Colonic mucosa (tissue), 4 donors: Measurements from ENCODE around the gene ANXA1. TPM values are rescaled to one million over a fixed set of nuclear protein-coding genes. Genes with fewer than 3 reads are reported as not detected.

ENCODE experiments used
- DNase-seq: peaks from one replicate; pipeline ENCODE4 v3.0.0-alpha.2; 2020
- H3K27ac ChIP-seq: fragments of 200-600 bp; one replicate; pipeline ENCODE4 v1.8.0; 2021
- H3K27me3 ChIP-seq: fragments of 200-600 bp; one replicate; pipeline ENCODE4 v1.8.0; 2021
- H3K36me3 ChIP-seq: fragments of 200-600 bp; one replicate; pipeline ENCODE4 v1.8.0; 2021
- H3K4me1 ChIP-seq: fragments of 200-600 bp; one replicate; pipeline ENCODE4 v1.8.0; 2021; ENCODE audit warnings: mild to moderate bottlenecking
- H3K4me3 ChIP-seq: fragments of 200-600 bp; one replicate; pipeline ENCODE4 v1.8.0; 2021
- H3K9ac ChIP-seq, 2 donors: one replicate each; pipeline ENCODE4 v1.7.0; 2013; ENCODE audit warnings: control low read depth in 2 of 2, low read depth in 2 of 2, low read length in 2 of 2
- H3K9me3 ChIP-seq: fragments of 200-600 bp; one replicate; pipeline ENCODE4 v1.8.0; 2021
- intact Hi-C: fragments of 100-400 bp; cut with DNase I; formaldehyde crosslinking; loops from one replicate; pipeline ENCODE4 v1.14.1; 2022
- total RNA-seq, 2 donors: library from RNA; stranded (reverse); fragmentation: NEBNext Ultra II Directional in 1 of 2; extraction: Animal tissue kit (Norgen Biotek cat#: 25700) in 1 of 2; gene quantifications; one replicate each; pipeline ENCODE4 v1.2.1, GENCODE V29; 2021
- TF ChIP-seq, protein P1 (sequence below): fragments of 200-600 bp; IDR thresholded peaks from one replicate; pipeline ENCODE4 v1.8.0; 2022; ENCODE audit warnings: antibody characterized with exemption, mild to moderate bottlenecking
- donor health status: healthy.
- donor health status: DM: no; HTN: no; CAD: no.
- donor health status: DM: no; HTN: no; CAD: no.

The ANXA1 gene
- total RNA-seq, 2 donors from 2014 or later = 19.7 to 58.2 TPM

DNA sequence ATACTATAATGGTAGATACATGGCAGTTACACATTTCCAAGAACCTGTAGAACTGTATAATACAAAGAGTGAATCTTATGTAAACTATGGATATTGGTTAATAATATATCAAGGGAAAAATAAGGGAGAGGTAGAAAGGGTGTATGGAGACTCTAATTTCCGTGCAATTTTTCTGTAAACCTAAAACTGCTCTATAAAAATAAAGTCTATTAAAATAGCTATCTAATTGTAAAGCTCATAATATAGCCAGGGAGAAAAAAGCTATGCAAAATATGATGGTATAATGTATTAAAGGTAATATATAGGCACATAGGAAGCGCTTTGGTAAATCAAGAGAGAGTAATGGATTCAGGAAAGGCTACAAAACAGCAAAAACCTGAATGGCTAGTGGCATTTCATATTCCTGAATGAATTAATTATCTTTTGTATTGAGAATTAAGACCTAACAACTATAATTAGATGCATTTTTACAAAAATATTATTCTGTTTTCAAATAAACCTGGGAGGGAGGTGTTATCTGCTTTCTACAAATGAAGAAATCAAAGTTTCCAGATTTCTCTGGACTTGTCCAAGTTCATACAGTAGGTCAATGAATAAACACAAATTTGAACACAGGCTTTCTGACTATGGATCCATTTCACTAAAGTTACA is 22.8 kb downstream of the ANXA1 start:
- TF ChIP-seq, protein P1, sequence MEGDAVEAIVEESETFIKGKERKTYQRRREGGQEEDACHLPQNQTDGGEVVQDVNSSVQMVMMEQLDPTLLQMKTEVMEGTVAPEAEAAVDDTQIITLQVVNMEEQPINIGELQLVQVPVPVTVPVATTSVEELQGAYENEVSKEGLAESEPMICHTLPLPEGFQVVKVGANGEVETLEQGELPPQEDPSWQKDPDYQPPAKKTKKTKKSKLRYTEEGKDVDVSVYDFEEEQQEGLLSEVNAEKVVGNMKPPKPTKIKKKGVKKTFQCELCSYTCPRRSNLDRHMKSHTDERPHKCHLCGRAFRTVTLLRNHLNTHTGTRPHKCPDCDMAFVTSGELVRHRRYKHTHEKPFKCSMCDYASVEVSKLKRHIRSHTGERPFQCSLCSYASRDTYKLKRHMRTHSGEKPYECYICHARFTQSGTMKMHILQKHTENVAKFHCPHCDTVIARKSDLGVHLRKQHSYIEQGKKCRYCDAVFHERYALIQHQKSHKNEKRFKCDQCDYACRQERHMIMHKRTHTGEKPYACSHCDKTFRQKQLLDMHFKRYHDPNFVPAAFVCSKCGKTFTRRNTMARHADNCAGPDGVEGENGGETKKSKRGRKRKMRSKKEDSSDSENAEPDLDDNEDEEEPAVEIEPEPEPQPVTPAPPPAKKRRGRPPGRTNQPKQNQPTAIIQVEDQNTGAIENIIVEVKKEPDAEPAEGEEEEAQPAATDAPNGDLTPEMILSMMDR = no peak
- no peaks in the 10 kb centered on the region for H3K27me3 ChIP-seq
- H3K4me3 ChIP-seq = no peak overlapping the region
- H3K9ac ChIP-seq = no peak overlapping the region
- DNase-seq = no peak
- no peaks in the 10 kb centered on the region for H3K4me1 ChIP-seq
- no peaks in the 10 kb centered on the region for H3K9me3 ChIP-seq
- no peak overlapping the region for H3K27ac ChIP-seq
- no peaks in the 10 kb centered on the region for H3K36me3 ChIP-seq
- intact Hi-C loops = no loop called here

DNA sequence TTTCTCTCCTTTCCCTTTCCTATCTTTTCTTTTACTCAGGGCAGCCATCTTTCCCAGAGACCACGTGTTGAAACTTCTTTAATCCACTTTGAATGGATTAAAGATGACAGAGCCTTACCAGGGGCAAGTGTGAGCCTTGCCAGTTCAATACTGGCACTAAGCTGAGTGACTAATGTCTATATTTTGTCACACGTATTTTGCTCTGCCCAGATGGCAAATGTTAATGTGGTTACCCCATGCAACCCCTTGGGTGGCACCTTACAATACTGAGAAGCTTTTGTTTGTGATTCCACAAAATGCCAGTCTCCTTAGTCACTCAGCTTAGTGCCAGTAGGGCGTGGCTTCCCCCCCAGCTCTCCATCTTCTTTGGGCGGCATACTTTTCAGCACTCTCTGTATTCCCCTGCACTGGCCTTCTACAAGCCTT is 24.8 kb downstream of the ANXA1 start:
- Histone ChIP-seq H3K4me1 (no peaks in the 10 kb centered on the region), H3K9ac (no peak overlapping the region)
- no peak for DNase-seq

DNA sequence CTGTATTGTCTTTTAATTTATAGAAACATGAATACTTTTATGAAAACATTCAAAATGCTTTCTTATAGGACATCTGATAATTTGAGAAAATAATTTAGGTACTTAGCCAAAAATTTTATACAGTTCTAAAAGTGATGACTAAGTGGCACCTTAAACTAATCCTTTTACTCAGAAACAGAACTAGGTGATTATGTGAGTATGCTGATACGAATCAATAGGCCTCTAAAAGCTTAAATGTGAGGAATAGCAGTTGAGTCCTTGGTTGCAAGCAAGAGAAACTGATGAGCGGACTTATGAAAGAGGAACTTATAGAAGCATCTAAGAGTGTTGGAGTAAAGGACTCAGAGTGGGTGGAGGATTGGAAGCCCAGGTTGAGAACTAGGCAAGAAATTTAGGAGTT is 26.4 kb downstream of the ANXA1 start:
- H3K27ac ChIP-seq = no peak overlapping the region
- H3K27me3 ChIP-seq = no peaks in the 10 kb centered on the region
- H3K4me1 ChIP-seq = no peaks in the 10 kb centered on the region

More for the DNA sequence above, 24.8 kb downstream of the ANXA1 start:
- intact Hi-C loops = no loop called here
- Histone ChIP-seq H3K36me3 (no peaks in the 10 kb centered on the region), H3K9me3 (no peaks in the 10 kb centered on the region), H3K27me3 (no peaks in the 10 kb centered on the region), H3K4me3 (no peak overlapping the region), H3K27ac (no peak overlapping the region)
- TF ChIP-seq, protein P1 = no peak

DNA sequence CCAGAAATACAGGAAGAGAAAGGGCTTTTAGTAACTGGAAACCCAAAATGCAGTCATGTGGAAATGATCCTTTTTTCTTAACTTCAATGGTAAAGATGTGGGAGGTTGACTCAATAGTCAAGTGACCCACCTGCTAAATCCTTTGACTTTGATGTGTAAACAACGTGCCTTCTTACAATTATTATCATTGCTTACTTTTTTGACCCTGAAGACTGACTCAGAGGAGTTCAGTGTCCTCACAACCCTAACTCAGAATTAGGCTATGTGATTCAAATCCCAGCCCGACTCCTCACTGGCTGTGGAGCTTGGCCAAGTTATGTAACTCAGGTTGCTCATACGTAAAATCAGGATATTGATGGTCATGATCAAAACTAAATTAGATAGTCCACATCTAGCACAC is 27.9 kb downstream of the ANXA1 start:
- Histone ChIP-seq H3K36me3 (no peaks in the 10 kb centered on the region), H3K4me3 (no peak overlapping the region), H3K4me1 (no peaks in the 10 kb centered on the region), H3K9me3 (no peaks in the 10 kb centered on the region), H3K9ac (no peak overlapping the region), H3K27ac (no peak overlapping the region), H3K27me3 (no peaks in the 10 kb centered on the region)
- no peak for DNase-seq
- intact Hi-C loops = no loop called here
- TF ChIP-seq, protein P1 = no peak

More for the DNA sequence above, 26.4 kb downstream of the ANXA1 start:
- TF ChIP-seq, protein P1 = no peak
- no peaks in the 10 kb centered on the region for H3K36me3 ChIP-seq
- H3K9me3 ChIP-seq = no peaks in the 10 kb centered on the region
- DNase-seq = no peak
- H3K4me3 ChIP-seq = no peak overlapping the region
- no peak overlapping the region for H3K9ac ChIP-seq
- intact Hi-C loops = no loop called here

DNA sequence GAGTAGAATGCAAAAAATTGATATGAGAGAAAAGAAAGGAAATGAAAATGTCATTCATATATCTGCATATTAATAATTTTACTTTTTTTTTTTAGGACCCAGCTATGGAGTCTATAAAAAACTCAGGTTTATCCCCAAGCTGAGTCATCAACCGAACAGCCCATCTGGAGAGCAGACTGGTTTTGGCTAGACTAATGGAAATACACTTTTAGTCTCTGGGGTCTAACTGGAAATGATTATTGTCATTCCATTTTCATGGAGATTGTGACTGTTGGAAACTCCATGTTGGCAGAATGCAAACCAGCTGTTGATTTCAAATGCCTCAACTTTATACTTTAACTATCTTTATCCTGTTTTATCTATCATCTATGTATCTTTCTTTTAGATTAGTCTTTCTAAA is 28.7 kb downstream of the ANXA1 start:
- no peaks in the 10 kb centered on the region for H3K36me3 ChIP-seq
- no peak overlapping the region for H3K27ac ChIP-seq
- H3K9ac ChIP-seq = no peak overlapping the region
- H3K9me3 ChIP-seq = no peaks in the 10 kb centered on the region
- no peak for DNase-seq
- no peak overlapping the region for H3K4me3 ChIP-seq
- intact Hi-C loops = loop anchor here (5.0 kb wide), 1 partner anchor 323 kb away; no protein-coding TSS in a partner anchor
- no peaks in the 10 kb centered on the region for H3K27me3 ChIP-seq
- TF ChIP-seq, protein P1 = no peak
- no peaks in the 10 kb centered on the region for H3K4me1 ChIP-seq
